ENCODE data around the gene SYT4.
"Not testable (repeated sequence)": the region's sequence is repeated elsewhere in the genome, so short reads cannot be mapped to it uniquely, and the experiment has no call there.

SYT4 gene, protein sequence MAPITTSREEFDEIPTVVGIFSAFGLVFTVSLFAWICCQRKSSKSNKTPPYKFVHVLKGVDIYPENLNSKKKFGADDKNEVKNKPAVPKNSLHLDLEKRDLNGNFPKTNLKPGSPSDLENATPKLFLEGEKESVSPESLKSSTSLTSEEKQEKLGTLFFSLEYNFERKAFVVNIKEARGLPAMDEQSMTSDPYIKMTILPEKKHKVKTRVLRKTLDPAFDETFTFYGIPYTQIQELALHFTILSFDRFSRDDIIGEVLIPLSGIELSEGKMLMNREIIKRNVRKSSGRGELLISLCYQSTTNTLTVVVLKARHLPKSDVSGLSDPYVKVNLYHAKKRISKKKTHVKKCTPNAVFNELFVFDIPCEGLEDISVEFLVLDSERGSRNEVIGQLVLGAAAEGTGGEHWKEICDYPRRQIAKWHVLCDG

GRCh38 chr18:43277164-43277600 lies at the start of gene SYT4:
SYT4 (minus strand) TSS chr18:43277490; CDS start chr18:43277281, 209 bp downstream.
- no peak for DNase-seq (ENCODE audit: low read depth)

GRCh38 chr18:43322132-43322531 lies 44.8 kb upstream of the SYT4 start:
- DNase-seq (ENCODE audit: low read depth), result no peak

DNA sequence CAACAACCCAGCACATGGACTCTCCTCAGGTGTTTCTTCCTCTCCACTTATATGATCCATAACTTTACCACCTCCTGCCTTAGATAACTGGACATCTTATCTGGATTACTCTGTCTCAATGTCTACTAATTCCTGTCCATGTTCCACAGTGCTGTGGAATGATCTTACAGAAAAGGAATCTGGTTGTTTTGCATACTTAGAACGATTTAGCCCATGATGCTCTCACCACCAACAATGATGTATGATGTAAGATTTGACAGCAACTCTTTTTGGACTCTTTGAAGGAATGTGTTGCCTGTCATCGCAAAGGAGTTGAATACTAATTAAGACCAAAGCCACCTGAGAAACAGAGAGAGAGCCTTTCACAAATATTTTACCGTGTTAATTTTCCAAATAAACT lies 37.7 kb upstream of the SYT4 start:
- no peak for DNase-seq (ENCODE audit: low read depth)

- no peak for DNase-seq (ENCODE audit: low read depth)
Observed at GRCh38 chr18:43312891-43313290, 35.6 kb upstream of the SYT4 start.

GRCh38 chr18:43310239-43310638 lies 32.9 kb upstream of the SYT4 start:
- DNase-seq (ENCODE audit: low read depth), result no peak

DNA sequence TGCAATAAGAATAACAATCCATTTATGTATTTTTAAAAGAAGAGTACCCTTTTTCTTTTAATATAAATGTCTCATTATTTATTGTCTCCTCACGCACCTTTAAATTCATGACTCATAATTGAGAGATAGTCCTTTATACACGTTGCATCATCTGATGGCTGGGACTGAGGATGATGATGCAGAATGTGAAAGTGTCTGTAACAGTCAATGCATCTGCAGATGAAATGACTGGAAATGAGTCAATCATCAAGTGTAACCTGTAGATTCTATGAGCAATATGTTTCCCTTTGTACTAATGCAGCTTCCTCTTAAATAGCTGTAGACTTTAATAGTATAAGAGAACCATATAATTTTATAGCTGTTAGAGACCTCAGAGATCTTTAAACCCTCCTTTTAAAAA lies 26.1 kb upstream of the SYT4 start:
- DNase-seq (ENCODE audit: low read depth), result no peak

DNA sequence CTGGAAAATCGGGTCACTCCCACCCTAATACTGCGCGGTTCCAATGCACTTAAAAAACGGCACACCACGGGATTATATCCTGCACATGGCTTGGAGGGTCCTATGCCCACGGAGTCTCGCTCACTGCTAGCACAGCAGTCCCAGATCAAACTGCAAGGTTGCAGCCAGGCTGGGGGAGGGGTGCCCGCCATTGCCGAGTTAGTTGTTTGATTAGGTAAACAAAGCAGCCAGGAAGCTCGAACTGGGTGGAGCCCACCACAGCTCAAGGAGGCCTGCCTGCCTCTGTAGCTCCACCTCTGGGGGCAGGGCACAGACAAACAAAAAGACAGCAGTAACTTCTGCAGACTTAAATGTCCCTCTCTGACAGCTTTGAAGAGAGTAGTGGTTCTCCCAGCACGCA lies 8.9 kb upstream of the SYT4 start:
- not testable (repeated sequence) for DNase-seq (ENCODE audit: low read depth)

GRCh38 chr18:43283299-43283698 lies 6.0 kb upstream of the SYT4 start:
- no peak for DNase-seq (ENCODE audit: low read depth)

GRCh38 chr18:43279015-43279744 lies 1.9 kb upstream of the SYT4 start:
- DNase-seq (ENCODE audit: low read depth), result peak; percentile 1

DNA sequence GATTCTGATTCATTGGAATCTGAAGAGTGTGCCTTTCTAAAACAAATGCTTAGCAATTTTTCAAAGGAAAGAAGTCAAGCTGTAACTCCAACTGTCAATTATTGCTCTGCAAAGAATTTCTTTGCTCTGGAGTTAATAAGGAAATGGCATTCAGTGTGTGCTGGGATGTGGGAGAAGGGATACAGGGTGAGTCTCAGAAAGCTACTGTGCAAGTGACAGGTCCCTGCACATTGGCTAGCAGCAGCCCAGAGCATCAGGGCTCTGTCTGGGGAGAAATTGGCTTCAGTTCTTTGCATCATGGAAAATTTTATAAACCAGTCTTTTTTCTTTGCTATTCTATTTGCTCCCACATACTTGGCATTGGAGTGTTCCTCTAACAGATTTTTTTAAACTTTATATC lies 1.1 kb upstream of the SYT4 start:
- DNase-seq (ENCODE audit: low read depth), result no peak

DNA sequence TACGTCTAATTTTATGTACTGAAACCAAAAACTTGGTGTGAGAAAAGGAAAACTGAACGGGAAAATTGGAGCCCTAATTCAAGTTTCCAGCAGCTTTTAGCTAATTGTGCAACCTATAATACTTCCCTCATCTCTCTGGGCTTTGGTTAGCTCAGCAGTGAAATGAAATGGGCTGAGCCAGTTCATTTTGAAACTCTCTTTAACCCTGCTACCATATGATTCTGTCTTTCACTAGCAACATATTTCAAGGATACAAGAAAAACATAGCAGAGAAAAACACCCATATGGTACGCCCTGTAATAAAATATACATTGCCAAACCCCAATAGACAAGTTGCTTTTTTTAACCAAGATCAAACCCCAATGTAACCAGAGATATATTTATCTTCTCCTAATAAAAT lies 799 bp downstream of the SYT4 start:
- DNase-seq (ENCODE audit: low read depth), result no peak

GRCh38 chr18:43275546-43275945 lies 1.7 kb downstream of the SYT4 start:
- DNase-seq (ENCODE audit: low read depth), result no peak

- DNase-seq (ENCODE audit: low read depth), result no peak
Observed at GRCh38 chr18:43274526-43274925, 2.8 kb downstream of the SYT4 start.

DNA sequence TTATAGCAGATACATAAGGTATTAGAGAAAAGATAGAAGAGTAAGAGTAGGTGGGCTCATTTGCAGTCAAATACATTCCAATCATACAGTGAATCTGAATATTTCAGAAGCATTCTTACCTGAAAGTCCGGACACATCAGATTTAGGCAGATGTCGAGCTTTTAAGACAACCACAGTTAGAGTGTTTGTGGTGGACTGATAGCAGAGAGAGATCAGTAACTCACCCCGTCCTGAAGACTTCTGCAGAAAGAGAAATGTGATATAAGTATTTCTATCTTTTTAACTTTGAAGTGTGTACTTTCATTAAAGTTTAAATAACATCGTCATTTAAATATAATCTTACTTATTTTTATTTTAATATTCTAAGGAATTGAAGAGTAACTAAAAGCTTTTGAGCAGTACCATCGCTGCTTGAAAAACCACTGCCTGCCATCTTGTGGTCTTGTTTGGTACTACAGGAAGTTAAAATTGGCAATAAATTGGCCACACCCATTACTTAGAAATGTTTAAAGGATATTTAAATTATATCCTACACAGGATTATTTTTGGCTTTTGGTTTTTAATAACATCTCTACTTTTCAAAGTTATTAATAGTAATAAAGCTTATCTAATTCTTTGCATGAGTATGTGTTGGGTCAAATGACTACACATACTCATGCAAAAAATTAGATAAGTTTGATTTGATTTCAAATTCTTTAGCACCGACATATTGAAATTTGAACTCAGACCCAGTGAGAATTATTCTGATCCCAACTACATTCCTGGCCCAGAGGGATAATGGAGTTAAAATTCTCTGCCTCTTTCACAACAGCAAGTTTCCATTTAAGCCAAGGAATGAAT lies 5.5 kb downstream of the SYT4 start:
- peak; percentile 39 for DNase-seq (ENCODE audit: low read depth)

- no peak for DNase-seq (ENCODE audit: low read depth)
Observed at GRCh38 chr18:43267818-43268217, 9.5 kb downstream of the SYT4 start.

- no peak for DNase-seq (ENCODE audit: low read depth)
Observed at GRCh38 chr18:43265465-43265864, 11.8 kb downstream of the SYT4 start.

DNA sequence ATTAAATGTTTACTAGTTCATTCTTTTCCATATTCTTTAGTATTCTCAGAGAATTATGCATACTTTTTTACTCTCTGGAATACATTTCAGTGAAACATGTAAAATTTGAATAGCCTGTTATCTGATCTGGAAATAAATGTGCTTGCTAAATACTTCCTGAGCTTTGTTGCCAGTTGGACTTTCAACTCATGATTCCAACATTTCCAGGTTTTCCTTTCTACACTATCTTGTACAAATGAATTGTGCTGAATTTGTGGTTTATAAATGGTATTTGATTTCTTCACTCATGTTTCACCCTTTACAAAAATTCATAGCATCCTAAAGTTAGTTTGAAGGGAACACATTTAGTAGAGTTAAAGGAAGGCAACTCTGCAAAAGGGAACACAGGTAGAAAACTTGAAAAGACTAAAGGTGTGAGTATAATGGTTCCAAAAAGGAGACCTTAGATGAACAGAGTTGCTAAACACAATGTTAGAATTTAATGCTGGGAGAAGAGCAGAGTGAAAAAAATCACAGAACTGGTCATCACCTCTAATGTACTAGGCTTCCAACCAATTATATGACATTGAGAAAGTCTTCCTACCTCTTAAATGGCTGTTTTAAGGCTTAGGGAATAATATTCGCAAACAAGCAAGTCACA lies 28.6 kb downstream of the SYT4 start:
- no peak for DNase-seq (ENCODE audit: low read depth)

GRCh38 chr18:43247944-43248343 lies 29.3 kb downstream of the SYT4 start:
- no peak for DNase-seq (ENCODE audit: low read depth)

- no peak for DNase-seq (ENCODE audit: low read depth)
Observed at GRCh38 chr18:43238429-43238828, 38.9 kb downstream of the SYT4 start.

GRCh38 chr18:43236921-43237320 lies 40.4 kb downstream of the SYT4 start:
- DNase-seq (ENCODE audit: low read depth), result no peak

- DNase-seq (ENCODE audit: low read depth), result no peak
Observed at GRCh38 chr18:43234889-43235288, 42.4 kb downstream of the SYT4 start.

GRCh38 chr18:43222501-43222900 lies 54.8 kb downstream of the SYT4 start:
- no peak for DNase-seq (ENCODE audit: low read depth)
